Measurements from ENCODE around the gene RTP2. TPM values are rescaled to one million over a fixed set of nuclear protein-coding genes. Genes with fewer than 3 reads are reported as not detected.
A peak's percentile ranks its signal among the peaks of the same experiment; 100 is the strongest.

The RTP2 gene
- total RNA-seq, 1 donor from 2014 or later: not detected

GRCh38 chr3:187735837-187736236 is 33.5 kb upstream of the RTP2 start:
- Mint-ChIP-seq H3K36me3 (ENCODE audit: low read depth) (peaks cover 43% of the 10 kb centered on the region), H3K4me1 (ENCODE audit: low read depth) (peaks cover 49% of the 10 kb centered on the region), H3K4me3 (peak overlapping the region; percentile 96), H3K9me3 (no peaks in the 10 kb centered on the region), H3K27me3 (ENCODE audit: insufficient read depth) (no peaks in the 10 kb centered on the region), H3K27ac (no peak overlapping the region)
- no peak for DNase-seq (ENCODE audit: low spot score)
- intact Hi-C loops (cut with micrococcal nuclease): loop anchor here (10.0 kb wide), 1 partner anchor 1499 kb away; no protein-coding TSS in a partner anchor

GRCh38 chr3:187735383-187735782 is 33.0 kb upstream of the RTP2 start:
- H3K27me3 Mint-ChIP-seq (ENCODE audit: insufficient read depth): no peaks in the 10 kb centered on the region
- no peak overlapping the region for H3K4me3 Mint-ChIP-seq
- H3K27ac Mint-ChIP-seq: no peak overlapping the region
- no peak for DNase-seq (ENCODE audit: low spot score)
- H3K9me3 Mint-ChIP-seq: no peaks in the 10 kb centered on the region
- intact Hi-C loops (cut with micrococcal nuclease): loop anchor here (10.0 kb wide), 1 partner anchor 1499 kb away; no protein-coding TSS in a partner anchor
- peaks cover 45% of the 10 kb centered on the region for H3K4me1 Mint-ChIP-seq (ENCODE audit: low read depth)
- peaks cover 46% of the 10 kb centered on the region for H3K36me3 Mint-ChIP-seq (ENCODE audit: low read depth)

GRCh38 chr3:187734841-187735240 is 32.5 kb upstream of the RTP2 start:
- H3K36me3 Mint-ChIP-seq (ENCODE audit: low read depth): peaks cover 51% of the 10 kb centered on the region

GRCh38 chr3:187733371-187733770 is 31.0 kb upstream of the RTP2 start:
- Mint-ChIP-seq H3K4me1 (ENCODE audit: low read depth) (peaks cover 30% of the 10 kb centered on the region), H3K27me3 (ENCODE audit: insufficient read depth) (no peaks in the 10 kb centered on the region), H3K4me3 (no peak overlapping the region), H3K27ac (no peak overlapping the region), H3K9me3 (no peaks in the 10 kb centered on the region), H3K36me3 (ENCODE audit: low read depth) (peaks cover 66% of the 10 kb centered on the region)
- intact Hi-C loops (cut with micrococcal nuclease): loop anchor here (10.0 kb wide), 1 partner anchor 1501 kb away; no protein-coding TSS in a partner anchor
- no peak for DNase-seq (ENCODE audit: low spot score)

More at GRCh38 chr3:187734841-187735240, 32.5 kb upstream of the RTP2 start:
- Mint-ChIP-seq H3K27ac (no peak overlapping the region), H3K9me3 (no peaks in the 10 kb centered on the region), H3K27me3 (ENCODE audit: insufficient read depth) (no peaks in the 10 kb centered on the region), H3K4me1 (ENCODE audit: low read depth) (peaks cover 40% of the 10 kb centered on the region), H3K4me3 (no peak overlapping the region)
- DNase-seq (ENCODE audit: low spot score): no peak
- intact Hi-C loops (cut with micrococcal nuclease): loop anchor here (10.0 kb wide), 1 partner anchor 1500 kb away; no protein-coding TSS in a partner anchor

- Mint-ChIP-seq H3K36me3 (ENCODE audit: low read depth) (peaks cover 84% of the 10 kb centered on the region), H3K27me3 (ENCODE audit: insufficient read depth) (no peaks in the 10 kb centered on the region), H3K4me3 (no peak overlapping the region), H3K4me1 (ENCODE audit: low read depth) (peaks cover 4% of the 10 kb centered on the region), H3K27ac (no peak overlapping the region), H3K9me3 (no peaks in the 10 kb centered on the region)
- DNase-seq (ENCODE audit: low spot score): no peak
- intact Hi-C loops (cut with micrococcal nuclease): no loop called here
These were observed 27.2 kb upstream of the RTP2 start for GRCh38 chr3:187729598-187729997.

- Mint-ChIP-seq H3K4me1 (ENCODE audit: low read depth) (no peaks in the 10 kb centered on the region), H3K9me3 (no peaks in the 10 kb centered on the region), H3K36me3 (ENCODE audit: low read depth) (peaks cover 88% of the 10 kb centered on the region), H3K27me3 (ENCODE audit: insufficient read depth) (no peaks in the 10 kb centered on the region), H3K4me3 (no peak overlapping the region), H3K27ac (no peak overlapping the region)
- no peak for DNase-seq (ENCODE audit: low spot score)
- intact Hi-C loops (cut with micrococcal nuclease): no loop called here
These were observed 26.7 kb upstream of the RTP2 start for GRCh38 chr3:187728940-187729583.

GRCh38 chr3:187728248-187728647 is 25.9 kb upstream of the RTP2 start:
- Mint-ChIP-seq H3K9me3 (no peaks in the 10 kb centered on the region), H3K27me3 (ENCODE audit: insufficient read depth) (no peaks in the 10 kb centered on the region), H3K4me3 (no peak overlapping the region), H3K36me3 (ENCODE audit: low read depth) (peaks cover 91% of the 10 kb centered on the region), H3K4me1 (ENCODE audit: low read depth) (no peaks in the 10 kb centered on the region), H3K27ac (no peak overlapping the region)
- intact Hi-C loops (cut with micrococcal nuclease): no loop called here
- DNase-seq (ENCODE audit: low spot score): no peak

GRCh38 chr3:187726564-187726963 is 24.2 kb upstream of the RTP2 start:
- peaks cover 92% of the 10 kb centered on the region for H3K36me3 Mint-ChIP-seq (ENCODE audit: low read depth)
- no peak for DNase-seq (ENCODE audit: low spot score)

GRCh38 chr3:187725653-187726370 is 23.5 kb upstream of the RTP2 start:
- H3K36me3 Mint-ChIP-seq (ENCODE audit: low read depth): peaks cover 85% of the 10 kb centered on the region
- no peak for DNase-seq (ENCODE audit: low spot score)
- no peaks in the 10 kb centered on the region for H3K4me1 Mint-ChIP-seq (ENCODE audit: low read depth)
- H3K27ac Mint-ChIP-seq: no peak overlapping the region
- no peaks in the 10 kb centered on the region for H3K27me3 Mint-ChIP-seq (ENCODE audit: insufficient read depth)
- no peak overlapping the region for H3K4me3 Mint-ChIP-seq
- intact Hi-C loops (cut with micrococcal nuclease): no loop called here
- H3K9me3 Mint-ChIP-seq: no peaks in the 10 kb centered on the region

More at GRCh38 chr3:187726564-187726963, 24.2 kb upstream of the RTP2 start:
- Mint-ChIP-seq H3K4me3 (no peak overlapping the region), H3K27me3 (ENCODE audit: insufficient read depth) (no peaks in the 10 kb centered on the region), H3K27ac (no peak overlapping the region), H3K9me3 (no peaks in the 10 kb centered on the region), H3K4me1 (ENCODE audit: low read depth) (no peaks in the 10 kb centered on the region)
- intact Hi-C loops (cut with micrococcal nuclease): no loop called here

GRCh38 chr3:187725224-187725623 is 22.9 kb upstream of the RTP2 start:
- intact Hi-C loops (cut with micrococcal nuclease): no loop called here
- H3K9me3 Mint-ChIP-seq: no peaks in the 10 kb centered on the region
- H3K4me3 Mint-ChIP-seq: no peak overlapping the region
- no peak overlapping the region for H3K27ac Mint-ChIP-seq
- no peaks in the 10 kb centered on the region for H3K4me1 Mint-ChIP-seq (ENCODE audit: low read depth)
- DNase-seq (ENCODE audit: low spot score): no peak
- peaks cover 85% of the 10 kb centered on the region for H3K36me3 Mint-ChIP-seq (ENCODE audit: low read depth)
- H3K27me3 Mint-ChIP-seq (ENCODE audit: insufficient read depth): no peaks in the 10 kb centered on the region

- H3K9me3 Mint-ChIP-seq: no peaks in the 10 kb centered on the region
- H3K36me3 Mint-ChIP-seq (ENCODE audit: low read depth): peaks cover 56% of the 10 kb centered on the region
- DNase-seq (ENCODE audit: low spot score): no peak
- no peaks in the 10 kb centered on the region for H3K4me1 Mint-ChIP-seq (ENCODE audit: low read depth)
- H3K27me3 Mint-ChIP-seq (ENCODE audit: insufficient read depth): no peaks in the 10 kb centered on the region
- intact Hi-C loops (cut with micrococcal nuclease): no loop called here
- H3K27ac Mint-ChIP-seq: no peak overlapping the region
- H3K4me3 Mint-ChIP-seq: no peak overlapping the region
These were observed 19.9 kb upstream of the RTP2 start for GRCh38 chr3:187722206-187722612.

GRCh38 chr3:187721055-187721454 is 18.7 kb upstream of the RTP2 start:
- Mint-ChIP-seq H3K27me3 (ENCODE audit: insufficient read depth) (no peaks in the 10 kb centered on the region), H3K4me1 (ENCODE audit: low read depth) (no peaks in the 10 kb centered on the region), H3K27ac (no peak overlapping the region), H3K4me3 (no peak overlapping the region), H3K9me3 (no peaks in the 10 kb centered on the region), H3K36me3 (ENCODE audit: low read depth) (peaks cover 46% of the 10 kb centered on the region)
- no peak for DNase-seq (ENCODE audit: low spot score)
- intact Hi-C loops (cut with micrococcal nuclease): no loop called here

GRCh38 chr3:187720337-187720670 is 17.9 kb upstream of the RTP2 start:
- H3K9me3 Mint-ChIP-seq: no peaks in the 10 kb centered on the region
- H3K27ac Mint-ChIP-seq: no peak overlapping the region
- H3K27me3 Mint-ChIP-seq (ENCODE audit: insufficient read depth): no peaks in the 10 kb centered on the region
- no peak overlapping the region for H3K4me3 Mint-ChIP-seq
- DNase-seq (ENCODE audit: low spot score): no peak
- H3K36me3 Mint-ChIP-seq (ENCODE audit: low read depth): peaks cover 38% of the 10 kb centered on the region
- intact Hi-C loops (cut with micrococcal nuclease): no loop called here
- no peaks in the 10 kb centered on the region for H3K4me1 Mint-ChIP-seq (ENCODE audit: low read depth)
